ENCODE measurements around the gene RERGL. TPM values are rescaled to one million over a fixed set of nuclear protein-coding genes. Genes with fewer than 3 reads are reported as not detected.
"Not testable (repeated sequence)": the region's sequence is repeated elsewhere in the genome, so short reads cannot be mapped to it uniquely, and the experiment has no call there.

RERGL gene
- total RNA-seq, 1 experiment from 2014 or later = not detected

DNA sequence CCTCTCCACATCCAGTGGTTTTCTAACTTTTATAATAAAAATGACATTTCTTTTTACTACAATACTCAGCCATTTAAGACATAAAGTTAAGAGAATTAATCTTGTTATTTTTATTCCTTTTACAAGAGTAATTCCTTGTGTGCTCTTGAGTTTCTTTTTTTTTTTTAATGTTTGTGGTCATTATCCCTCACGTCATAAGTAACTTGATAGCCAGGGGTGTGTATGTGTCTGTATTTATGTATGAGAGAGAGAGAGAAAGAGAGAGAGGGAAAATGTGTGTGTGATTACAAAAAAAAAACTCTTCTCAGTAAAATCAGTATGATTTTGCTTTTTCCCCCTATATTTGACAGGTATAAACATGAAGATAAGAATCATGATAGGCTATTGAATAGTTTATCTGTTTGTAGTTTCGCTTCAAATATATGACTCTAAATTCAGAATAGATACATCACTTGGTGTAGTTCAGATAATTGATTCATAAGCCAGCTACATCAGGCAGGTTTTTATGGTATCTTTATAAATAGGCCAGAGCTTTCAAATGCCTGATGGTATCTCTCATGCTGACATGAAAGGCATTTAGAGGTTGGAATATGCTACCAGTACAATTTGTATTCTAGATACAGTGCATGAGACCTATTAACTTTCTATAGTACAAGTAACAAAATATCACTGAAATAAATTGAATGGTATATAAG is 34.9 kb downstream of the RERGL start:
- in situ Hi-C loops (cut with HindIII; ENCODE audit: low pct_unique_long_range_greater_than_20kb, low sequenced_read_pairs) = no loop called here
- DNase-seq (ENCODE audit: low read depth, low spot score) = no peak

DNA sequence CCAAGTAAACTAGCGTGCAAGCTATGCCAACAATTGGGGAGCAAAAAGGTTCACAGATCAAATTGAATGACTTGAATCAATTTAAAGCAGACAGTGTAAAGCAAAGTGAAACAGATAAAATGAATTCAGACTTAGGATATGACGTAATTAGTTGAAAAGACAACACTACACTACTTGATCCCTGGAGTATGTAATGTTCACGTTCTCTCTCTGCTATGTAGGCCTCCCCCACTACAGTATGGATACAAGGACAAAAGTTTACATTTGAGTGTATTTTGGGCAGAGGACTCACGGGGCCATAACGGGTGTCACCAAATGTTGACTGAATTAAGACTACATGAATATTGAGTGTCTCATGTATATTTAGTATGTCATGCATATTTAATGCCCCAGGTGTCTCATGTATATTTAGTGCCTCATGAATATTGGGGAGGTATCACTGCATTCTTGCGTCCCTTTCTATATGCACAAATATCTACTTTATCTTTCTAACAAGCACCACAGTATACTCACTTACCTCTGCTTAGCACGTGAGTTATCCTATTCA is 44.5 kb downstream of the RERGL start:
- in situ Hi-C loops (cut with HindIII; ENCODE audit: low pct_unique_long_range_greater_than_20kb, low sequenced_read_pairs) = no loop called here
- DNase-seq (ENCODE audit: low read depth, low spot score) = peak; percentile 11

DNA sequence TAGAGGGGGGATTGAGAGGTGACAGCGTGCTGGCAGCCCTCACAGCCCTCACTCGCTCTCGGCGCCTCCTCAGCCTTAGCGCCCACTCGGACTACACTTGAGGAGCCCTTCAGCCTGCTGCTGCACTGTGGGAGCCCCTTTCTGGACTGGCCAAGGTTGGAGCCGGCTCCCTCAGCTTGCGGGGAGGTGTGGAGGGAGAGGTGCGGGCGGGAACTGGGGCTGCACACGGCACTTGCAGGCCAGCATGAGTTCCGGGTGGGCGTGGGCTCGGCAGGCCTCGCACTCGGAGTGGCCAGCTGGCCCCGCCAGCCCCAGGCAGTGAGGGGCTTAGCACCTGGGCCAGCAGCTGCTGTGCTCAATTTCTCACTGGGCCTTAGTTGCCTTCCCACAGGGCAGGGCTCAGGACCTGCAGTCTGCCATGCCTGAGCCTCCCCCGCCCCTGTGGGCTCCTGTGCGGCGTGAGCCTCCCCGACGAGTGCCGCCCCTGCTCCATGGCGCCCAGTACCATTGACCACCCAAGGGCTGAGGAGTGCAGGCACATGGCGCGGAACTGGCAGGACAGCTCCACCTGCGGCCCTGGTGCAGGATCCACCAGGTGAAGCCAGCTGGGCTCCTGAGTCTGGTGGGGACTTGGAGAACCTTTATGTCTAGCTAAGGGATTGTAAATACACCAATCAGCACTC is 49.8 kb downstream of the RERGL start:
- in situ Hi-C loops (cut with HindIII; ENCODE audit: low pct_unique_long_range_greater_than_20kb, low sequenced_read_pairs); DNase-seq (ENCODE audit: low read depth, low spot score): not testable (repeated sequence)

Other genes starting within 250 kb of the RERGL start
- not detected in 2 replicates for gene PIK3C2G, start 171.3 kb upstream of the RERGL start, total RNA-seq (2014; rRNA removed; shearing (Covaris generic))

All from SK-MEL-5 (cell line).